Astrocyte of the cerebellum (primary cell): Measurements from ENCODE around the gene BLMH.

Experiments
- DNase-seq: peaks from one replicate; pipeline ENCODE4 v3.0.0-alpha.2; 2011; ENCODE audit warnings: low read depth
- H3K4me3 ChIP-seq: 2 replicates; pipeline ENCODE4 v1.5.1; 2011; ENCODE audit warnings: mild to moderate bottlenecking, low read depth, low read length, moderate library complexity
- CTCF ChIP-seq: IDR thresholded peaks from 2 replicates; pipeline ENCODE4 v1.5.1; 2012; ENCODE audit warnings: low read length, low read depth, moderate library complexity, mild to moderate bottlenecking; ENCODE audit errors: missing control alignments
- in situ Hi-C: cut with HindIII; loops from 2 replicates; pipeline ENCODE4 v1.10.0; 2017; ENCODE audit warnings: low sequenced_read_pairs

BLMH gene

GRCh38 chr17:30217054-30217453 is 74.7 kb downstream of the BLMH start:
- no peak for DNase-seq
- in situ Hi-C loops: no loop called here
- no peak for TF ChIP-seq CTCF
- no peak overlapping the region for H3K4me3 ChIP-seq

GRCh38 chr17:30212750-30213149 is 79.0 kb downstream of the BLMH start:
- no peak for TF ChIP-seq CTCF
- in situ Hi-C loops: no loop called here
- no peak for DNase-seq
- H3K4me3 ChIP-seq: no peak overlapping the region

- no peak for TF ChIP-seq CTCF
- in situ Hi-C loops: no loop called here
- DNase-seq: no peak
- H3K4me3 ChIP-seq: no peak overlapping the region
These were observed 80.4 kb downstream of the BLMH start for GRCh38 chr17:30211371-30211770.

- no peak for TF ChIP-seq CTCF
- in situ Hi-C loops: no loop called here
- no peak overlapping the region for H3K4me3 ChIP-seq
- DNase-seq: no peak
These were observed 80.8 kb downstream of the BLMH start for GRCh38 chr17:30210901-30211300.

GRCh38 chr17:30210366-30210765 is 81.4 kb downstream of the BLMH start:
- no peak overlapping the region for H3K4me3 ChIP-seq
- no peak for DNase-seq
- no peak for TF ChIP-seq CTCF
- in situ Hi-C loops: no loop called here

- H3K4me3 ChIP-seq: no peak overlapping the region
- in situ Hi-C loops: no loop called here
- no peak for DNase-seq
- no peak for TF ChIP-seq CTCF
These were observed 81.8 kb downstream of the BLMH start for GRCh38 chr17:30209930-30210329.

GRCh38 chr17:30208214-30208613 is 83.5 kb downstream of the BLMH start:
- in situ Hi-C loops: no loop called here
- TF ChIP-seq CTCF: no peak
- H3K4me3 ChIP-seq: no peak overlapping the region
- no peak for DNase-seq
